NOMO-1 (cell line): Measurements from ENCODE around the gene PACSIN3.
"Not testable (repeated sequence)": the region's sequence is repeated elsewhere in the genome, so short reads cannot be mapped to it uniquely, and the experiment has no call there.

ENCODE experiments used
- DNase-seq, 2 experiments: peaks; one replicate each; lab custom pipeline; 2025; ENCODE audit not compliant: unreplicated experiment in 2 of 2; lab: John Stamatoyannopoulos, UW

PACSIN3 gene

DNA sequence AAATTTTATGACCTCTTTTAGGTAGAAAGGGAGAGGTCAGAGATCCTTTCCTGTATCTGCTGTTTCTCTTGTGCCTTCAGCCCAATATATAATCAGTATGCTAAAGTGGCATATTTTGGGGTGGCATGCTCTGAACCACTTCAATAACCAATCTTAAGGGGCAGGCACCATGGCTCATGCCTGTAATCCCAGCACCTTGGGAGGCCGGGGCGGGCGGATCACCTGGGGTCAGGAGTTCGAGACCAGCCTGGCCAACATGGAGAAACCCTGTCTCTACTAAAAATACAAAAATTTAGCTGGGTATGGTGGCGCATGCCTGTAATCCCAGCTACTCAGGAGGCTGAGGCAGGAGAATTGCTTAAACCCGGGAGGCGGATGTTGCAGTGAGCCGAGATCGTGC lies 11.9 kb upstream of the PACSIN3 start:
- DNase-seq: not testable (repeated sequence)

- DNase-seq: no peak
Measured at GRCh38 chr11:47192111-47192510, 5.9 kb upstream of the PACSIN3 start.

DNA sequence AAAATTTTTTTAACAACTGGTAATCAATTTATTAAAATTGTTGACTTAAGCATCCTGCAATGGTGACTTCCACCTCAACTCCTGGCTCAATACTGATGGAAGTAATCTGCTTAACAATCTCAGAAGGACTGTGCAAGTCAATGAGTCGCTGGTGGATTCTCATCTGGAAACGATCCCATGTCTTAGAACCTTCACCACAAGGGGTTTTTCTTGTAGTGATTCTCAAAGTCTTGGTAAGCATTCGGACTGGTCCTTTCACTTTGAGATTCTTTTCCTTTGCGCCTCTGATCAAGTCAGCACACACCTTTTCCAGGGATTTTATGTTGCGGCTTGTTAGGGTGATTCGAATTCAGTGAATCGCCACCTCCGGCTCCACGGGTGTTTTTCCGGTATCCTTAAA lies 4.9 kb upstream of the PACSIN3 start:
- not testable (repeated sequence) for DNase-seq

- no peak for DNase-seq
Measured at GRCh38 chr11:47189100-47189834, 3.0 kb upstream of the PACSIN3 start.

GRCh38 chr11:47188259-47188658 lies 2.0 kb upstream of the PACSIN3 start:
- no peak for DNase-seq

- no peak for DNase-seq
Measured at GRCh38 chr11:47187723-47188122, 1.5 kb upstream of the PACSIN3 start.

DNA sequence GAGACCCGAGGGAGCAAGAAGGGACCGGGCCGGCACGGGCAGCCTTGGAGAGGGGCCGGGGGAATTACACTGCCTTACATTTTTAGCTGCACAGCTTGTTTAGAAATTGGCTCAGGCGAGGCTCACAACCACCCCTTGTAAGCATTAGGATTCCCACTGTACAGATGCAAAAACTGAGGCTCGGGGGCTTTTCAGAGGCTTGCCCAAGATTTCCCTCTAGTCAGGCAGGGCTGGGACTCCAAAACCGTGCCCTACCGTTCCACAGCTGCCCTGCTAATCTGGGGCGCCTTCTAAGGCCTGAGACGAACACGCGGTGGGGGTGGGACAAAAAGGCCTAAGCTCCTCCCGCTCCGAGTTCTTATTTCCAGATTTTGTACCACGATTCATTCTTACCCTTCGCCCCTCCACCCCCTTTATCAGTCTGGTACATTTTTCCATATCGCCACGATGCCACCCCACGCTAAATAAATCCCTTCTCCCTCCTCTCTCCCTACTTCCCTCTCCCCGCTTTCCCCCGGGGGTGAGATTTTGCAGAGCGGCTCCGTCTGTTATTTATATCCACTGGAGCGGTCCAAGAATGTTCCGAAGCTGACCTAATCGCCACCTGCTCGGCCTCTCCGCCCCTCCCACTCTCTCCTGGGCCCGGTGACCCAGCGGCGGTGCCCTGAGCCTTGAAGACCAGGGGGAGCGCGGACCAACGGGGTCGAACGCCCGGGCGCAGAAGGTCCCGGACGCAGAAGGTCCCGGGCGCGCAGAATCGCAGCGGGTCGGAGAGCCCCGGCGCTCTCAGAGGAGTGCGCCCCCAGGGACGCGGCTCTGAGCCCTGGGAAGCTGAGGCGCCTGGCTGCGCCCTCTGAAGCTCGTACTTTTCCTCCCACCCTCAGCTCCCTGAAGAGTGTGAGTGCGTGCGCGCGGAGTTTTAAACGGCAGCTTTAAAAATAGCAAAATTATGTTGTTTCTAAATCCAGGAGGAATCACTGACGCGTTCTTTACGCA lies 764 bp upstream of the PACSIN3 start:
- peak in 1 of 2 experiments; percentile 14 for DNase-seq

DNA sequence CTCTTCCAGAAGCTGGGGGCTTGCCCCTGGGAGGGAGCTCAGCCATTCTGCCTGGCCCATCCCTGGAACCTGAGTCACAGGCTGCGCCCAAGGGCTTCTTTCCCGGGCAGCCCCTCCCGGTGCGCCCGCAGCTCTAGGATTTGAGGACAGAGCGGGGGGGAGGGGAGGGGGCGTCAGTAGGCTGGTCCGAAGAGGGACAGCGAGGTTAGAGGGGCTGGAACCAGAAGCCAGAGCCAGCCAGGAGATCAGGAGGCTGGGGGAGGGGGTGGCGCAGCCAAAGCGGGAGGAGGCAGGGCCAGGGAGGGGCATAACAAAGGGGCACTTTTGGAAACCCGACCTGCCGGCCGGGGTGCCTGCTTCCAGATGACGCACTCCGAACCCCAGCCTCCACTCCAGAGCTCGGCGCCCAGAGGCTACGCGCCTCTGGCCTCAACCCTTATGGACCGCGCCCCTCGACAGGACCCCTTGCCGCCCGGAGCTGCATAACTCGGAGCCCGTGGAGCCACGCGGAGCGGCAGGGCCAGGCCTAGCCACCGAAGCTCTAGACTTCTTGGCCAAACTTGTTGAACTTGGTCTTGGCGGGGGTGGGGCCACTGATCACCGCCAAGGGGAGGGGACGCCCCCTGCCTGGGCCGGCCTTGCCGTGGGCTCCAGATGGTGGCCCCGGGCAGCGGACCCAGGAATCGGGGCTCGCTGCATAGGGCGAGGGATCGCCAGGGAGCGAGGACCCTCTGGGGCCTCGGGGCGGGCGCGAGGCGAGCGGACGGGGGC lies 744 bp downstream of the PACSIN3 start:
- DNase-seq: no peak

DNA sequence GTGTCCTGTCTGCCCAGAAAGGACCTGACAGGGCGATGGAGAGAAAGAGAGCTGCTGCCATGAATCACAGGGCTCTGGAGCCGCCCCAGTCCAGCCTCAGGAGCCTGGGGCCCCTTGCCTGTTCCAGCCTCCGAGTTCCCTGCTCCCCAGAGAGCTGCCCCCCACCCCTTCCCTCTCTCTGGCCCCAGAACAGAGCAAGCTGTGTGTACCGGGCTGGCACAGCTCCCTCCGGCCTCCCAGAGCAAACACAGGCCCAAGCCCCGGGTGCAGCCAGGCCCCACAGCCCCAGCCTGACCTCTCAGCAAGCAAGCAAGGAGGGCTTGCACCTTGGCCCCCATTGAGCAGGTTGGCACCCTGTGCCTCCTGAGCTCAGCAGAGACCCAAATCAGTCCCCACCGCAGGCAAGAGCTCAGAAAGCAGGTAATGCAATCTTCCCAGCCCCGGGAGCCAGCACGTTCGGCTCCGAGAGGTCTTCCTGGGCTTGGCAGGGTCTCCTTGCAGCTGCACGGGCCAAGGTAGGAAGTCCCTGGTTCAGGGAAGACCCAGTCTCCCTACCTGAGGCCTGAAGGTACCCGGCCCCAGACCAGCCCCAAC lies 1.4 kb downstream of the PACSIN3 start:
- no peak for DNase-seq

- DNase-seq: no peak
Measured at GRCh38 chr11:47183969-47184368, 2.3 kb downstream of the PACSIN3 start.

GRCh38 chr11:47183031-47183856 lies 3.0 kb downstream of the PACSIN3 start:
- no peak for DNase-seq

GRCh38 chr11:47182380-47182779 lies 3.9 kb downstream of the PACSIN3 start:
- no peak for DNase-seq

- no peak for DNase-seq
Measured at GRCh38 chr11:47181271-47181670, 5.0 kb downstream of the PACSIN3 start.

- no peak for DNase-seq
Measured at GRCh38 chr11:47180006-47180787, 6.0 kb downstream of the PACSIN3 start.

- DNase-seq: no peak
Measured at GRCh38 chr11:47179655-47179991, 6.6 kb downstream of the PACSIN3 start.

GRCh38 chr11:47178737-47179654 lies 7.2 kb downstream of the PACSIN3 start:
- DNase-seq: no peak

DNA sequence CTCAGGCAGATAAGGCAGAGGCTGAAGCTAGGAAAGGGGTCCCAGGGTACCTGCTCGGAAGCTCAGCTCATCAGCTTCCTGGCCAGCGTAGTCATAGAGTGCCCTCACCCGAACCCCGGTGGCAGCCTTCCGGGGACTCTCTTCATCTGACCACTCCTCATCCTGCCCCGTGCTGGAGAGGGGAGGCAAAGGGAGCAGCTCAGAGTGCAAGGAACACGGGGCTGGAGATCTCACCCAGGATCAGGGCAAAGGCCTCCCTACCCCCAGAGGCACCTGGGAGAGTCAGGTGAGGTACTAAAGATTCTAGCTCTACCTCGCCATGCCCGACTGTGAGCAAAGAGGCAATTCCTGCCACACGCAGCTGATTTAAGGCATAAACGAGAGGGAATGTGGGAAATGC lies 7.9 kb downstream of the PACSIN3 start:
- no peak for DNase-seq

DNA sequence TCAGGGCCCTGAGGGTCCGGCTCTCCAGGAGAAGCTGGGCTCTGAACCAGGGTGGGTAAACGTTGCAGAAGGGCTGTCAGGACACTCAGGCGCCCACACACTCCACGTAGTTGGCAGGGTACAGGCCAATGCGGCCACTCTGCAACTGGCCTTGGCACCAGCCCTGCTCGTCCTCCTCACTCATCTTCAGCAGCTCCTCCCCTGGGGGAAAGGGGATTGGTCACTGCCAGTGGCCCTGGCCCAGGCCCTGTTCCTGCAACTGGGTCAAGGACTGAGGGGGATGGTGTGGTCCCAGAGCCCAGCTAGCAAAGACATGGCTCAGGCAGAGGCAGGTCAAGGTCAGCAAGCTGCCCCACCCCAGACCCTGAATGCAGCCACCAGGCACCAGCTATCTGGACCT lies 8.4 kb downstream of the PACSIN3 start:
- DNase-seq: no peak
